Fibroblast of gingiva (primary cell): ENCODE data around the gene PRDM16.

Experiments used
- DNase-seq: peaks from one replicate; pipeline ENCODE4 v3.0.0-alpha.2; 2011; ENCODE audit warnings: low read depth

Gene PRDM16

DNA sequence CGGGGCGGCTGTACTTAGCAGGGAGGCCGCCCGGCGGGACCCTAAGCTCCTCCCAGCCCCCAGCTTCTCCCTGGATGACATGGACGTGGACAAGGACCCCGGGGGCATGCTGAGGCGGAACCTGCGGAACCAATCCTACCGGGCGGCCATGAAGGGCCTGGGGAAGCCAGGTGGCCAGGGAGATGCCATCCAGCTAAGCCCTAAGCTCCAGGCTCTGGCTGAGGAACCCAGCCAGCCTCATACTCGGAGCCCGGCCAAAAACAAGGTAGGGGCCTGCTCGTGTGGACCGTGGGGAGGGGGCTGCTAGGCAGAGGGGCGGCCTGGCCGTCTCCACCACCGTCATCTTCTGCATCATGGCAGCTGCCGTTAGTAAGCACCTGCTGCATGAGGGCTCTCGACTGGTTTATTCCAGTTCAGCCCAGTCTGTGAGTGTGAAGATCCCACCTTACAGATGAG, 394.4 kb downstream of the PRDM16 start:
- DNase-seq: no peak

DNA sequence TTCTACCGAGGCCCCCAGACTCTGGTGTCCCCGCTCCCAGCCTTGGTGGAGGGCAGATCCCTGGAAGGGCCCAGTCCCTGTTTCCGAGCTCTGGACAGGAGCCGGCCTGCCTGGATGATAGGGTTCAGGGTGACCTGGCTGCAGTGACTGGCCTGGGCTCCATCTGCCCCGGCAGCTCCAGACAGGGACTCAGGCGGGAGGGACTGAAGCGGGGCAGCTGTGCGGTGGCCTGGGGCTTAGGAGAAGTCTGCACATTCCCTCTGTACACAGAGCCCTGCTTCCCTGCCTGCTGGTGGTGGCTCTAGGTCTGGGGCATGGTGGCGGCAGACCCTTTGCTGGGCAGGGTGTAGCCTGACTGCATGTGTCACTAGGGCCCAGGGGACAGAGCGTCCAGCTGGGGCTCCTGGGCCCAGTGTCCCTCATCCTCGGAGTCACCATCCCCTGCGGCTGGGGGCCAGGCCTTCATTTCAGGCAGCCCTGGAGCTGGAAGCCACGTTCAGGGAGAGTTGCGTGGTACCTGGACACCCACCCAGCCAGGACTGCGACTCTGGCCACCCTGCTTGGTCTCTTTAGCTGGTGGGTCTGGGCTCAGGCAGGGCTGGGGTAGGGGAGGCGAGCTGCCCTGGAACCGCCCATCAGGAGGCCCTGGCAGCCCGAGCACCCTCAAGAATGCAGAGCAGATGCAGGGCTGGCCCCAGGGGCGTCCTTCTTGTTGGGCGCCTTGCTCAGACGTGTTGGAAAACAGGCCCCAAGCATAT, 395.1 kb downstream of the PRDM16 start:
- DNase-seq: no peak

DNA sequence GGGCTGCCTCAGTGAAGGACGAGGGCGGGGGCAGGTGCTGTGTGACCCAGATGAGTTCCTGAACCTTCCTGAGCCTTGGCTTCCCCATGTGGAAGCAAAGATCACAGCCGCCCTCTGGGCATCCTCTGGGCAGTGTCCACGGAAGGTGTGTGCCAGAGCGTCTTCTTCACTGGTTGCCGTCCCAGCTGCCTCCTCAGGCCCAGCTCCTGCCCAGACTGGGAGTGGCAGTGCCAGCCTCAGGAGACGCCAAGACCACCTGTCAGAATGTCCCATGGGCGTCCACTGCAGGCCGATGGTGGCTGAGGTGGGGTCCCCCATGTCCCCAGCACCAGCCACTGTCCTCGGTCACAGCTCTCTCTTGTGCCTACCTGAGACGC, 395.6 kb downstream of the PRDM16 start:
- no peak for DNase-seq

DNA sequence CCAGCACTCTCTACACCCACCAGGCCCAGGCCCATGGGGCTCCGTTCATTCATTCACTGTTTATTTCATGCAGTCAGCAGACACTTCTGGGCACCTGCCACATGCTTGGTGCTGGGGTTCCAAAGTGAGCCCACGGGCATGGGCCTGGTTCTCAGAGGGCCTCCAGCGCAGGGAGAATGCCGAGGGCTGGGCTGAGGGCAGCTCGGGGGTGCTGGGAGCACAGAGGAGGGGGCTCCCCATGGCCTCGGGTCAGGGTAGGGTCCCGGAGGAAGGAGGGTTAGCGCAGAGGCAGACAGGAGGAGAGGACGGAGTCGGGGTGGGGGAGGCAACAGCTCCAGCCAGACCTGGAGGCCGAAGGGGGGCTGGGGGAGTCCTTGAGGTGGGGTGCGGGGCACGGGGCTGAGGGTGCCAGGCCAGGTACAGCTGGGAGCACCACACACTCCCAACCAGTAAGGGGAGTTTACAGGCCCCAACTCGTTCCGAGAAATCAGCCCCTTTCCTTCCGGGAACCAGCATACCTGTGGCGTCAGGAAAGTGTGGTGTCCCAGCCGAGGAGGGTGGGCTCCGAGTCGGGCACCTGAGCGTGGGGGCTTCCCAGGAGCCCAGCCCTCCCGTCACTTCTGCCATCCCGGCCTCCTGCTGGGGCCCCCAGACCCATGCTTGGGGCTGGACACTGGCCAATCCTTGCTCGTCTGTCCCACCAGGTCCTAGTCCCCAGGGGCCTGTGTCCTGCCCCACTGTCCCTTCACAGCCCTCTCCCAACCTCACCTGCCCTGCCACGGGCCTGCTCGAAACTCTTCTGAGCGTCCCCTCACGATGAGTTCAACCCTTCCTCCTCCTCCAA, 396.3 kb downstream of the PRDM16 start:
- DNase-seq: no peak

DNA sequence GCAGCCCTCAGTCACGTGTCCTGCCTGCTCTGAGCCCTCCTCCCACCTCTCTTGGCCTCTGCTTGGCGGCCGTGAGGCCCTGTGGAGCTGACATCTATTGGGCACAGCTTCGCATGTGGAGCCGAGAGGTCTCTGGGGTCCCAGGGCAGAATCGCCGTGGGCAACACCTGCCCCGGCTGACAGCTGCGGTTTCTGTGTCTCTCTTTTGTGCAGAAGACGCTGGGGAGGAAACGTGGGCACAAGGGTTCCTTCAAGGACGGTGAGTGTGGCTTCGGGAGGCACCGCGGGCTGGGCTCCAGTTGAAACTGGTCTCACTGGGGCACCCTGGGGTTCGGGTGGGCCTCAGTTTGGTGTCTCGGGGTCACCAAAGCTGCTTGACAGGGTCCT, 396.9 kb downstream of the PRDM16 start:
- no peak for DNase-seq

DNA sequence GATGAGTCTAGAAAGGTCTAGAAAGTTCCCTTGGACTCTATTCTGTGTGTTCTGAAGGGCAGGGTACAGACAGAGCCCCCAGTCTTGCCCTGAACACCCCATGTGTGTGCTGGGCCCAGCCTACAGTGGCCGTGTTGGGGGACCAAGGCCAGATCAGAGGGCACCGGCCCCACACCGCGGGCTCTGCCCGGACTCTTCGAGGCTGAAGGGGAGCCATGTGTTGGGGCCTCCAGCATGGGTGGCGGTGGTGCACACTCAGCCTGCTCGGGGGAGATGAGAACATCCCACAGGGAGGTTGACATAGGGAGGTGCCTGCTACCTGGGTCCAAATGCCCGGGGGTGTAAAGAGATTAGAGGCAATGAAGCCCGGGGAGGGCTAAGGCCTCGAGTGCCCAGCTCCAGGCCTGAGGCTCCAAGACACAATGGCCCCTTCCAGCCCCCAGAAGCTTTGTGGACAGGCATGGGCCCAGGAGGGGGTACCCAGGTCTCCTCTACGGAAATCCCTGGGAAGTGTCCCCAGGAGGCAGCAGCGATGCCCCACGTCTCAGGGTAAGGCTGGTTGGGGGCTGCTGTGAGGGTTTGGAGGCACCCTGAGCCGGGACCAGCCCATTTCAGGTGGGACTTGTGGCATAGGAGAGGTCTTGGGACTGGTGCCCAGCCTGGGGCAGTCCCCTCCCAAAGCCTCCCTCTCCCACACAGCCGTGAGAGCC, 397.5 kb downstream of the PRDM16 start:
- no peak for DNase-seq

DNA sequence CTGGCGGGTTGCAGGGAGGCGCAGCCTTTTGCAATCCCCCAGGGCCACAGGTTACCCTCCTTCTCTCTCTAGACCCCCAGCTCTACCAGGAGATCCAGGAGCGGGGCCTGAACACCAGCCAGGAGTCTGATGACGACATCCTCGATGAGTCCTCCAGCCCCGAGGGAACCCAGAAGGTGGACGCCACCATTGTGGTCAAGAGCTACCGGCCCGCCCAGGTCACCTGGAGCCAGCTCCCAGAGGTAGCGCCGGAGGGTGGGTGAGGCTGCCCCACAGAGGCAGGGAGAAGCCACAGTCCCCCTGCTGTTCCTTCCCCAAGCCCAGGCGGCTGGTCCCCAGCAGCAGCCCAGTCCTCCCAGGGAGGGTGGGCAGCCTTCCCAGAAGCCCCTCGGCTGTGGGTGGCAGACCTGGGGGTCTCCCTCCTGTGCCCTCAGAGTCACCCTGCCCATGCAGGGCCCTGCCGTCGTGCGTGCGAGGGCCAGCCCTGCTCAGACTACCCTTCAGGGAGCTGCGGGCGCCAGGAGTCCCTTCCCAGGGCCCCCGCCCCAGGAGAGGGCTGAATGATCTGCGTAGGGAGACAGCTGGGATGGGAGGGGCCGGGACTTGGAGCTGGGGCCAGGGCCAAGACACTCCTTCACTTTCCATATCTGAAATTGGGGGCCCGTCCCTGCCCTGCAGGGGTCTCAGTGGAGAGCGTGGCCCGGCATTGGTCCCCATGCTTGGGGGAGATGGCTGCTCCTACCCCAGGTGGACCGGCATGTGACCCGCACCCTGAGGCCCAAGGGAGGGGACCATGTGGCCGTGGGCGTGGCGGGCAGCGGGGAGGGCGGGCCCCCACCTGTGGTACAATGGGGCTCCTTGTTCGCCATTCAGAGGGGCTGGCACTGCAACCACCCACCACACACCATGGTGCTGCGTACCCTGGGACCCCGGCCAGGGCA, 398.4 kb downstream of the PRDM16 start:
- no peak for DNase-seq

DNA sequence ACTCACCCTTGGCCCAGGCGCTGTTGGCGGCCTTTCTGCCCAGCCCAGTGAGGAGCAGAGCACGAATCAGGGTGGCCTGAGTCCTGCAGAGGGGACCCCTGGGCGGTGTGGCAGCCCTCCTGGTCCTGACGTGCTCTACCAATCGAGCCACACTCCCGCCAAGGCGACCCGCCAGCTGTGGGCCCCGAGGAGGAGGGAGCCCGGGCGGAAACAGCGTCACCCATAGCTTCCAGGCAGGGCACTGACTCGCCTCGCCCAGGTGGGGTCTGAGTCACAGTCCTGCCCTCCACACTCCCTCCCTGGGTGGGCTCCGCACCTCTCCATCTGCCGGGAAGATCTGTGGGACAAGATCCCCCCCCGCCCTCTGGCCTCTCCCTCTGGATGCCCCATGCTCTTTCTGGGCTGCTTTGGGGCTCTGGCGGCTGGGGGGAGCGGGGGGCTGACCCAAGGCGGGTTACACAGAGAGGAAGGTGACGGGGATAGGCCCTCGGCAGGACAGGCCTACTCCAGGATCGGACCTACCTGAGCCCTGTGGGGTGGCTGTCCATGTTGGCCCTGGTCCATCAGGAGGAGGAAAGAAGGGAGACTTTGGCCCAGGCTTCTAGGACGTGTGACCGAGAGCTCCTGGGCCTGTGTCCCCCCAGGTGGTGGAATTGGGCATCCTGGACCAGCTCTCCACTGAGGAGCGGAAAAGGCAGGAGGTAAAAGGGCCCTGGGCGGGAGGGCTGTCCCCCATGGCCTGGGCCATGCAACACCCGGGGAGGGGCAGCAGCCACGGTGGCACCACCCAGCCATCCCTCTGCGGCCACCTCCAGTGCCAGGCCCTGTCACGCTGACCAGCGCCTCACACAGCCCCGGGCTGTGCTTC, 399.5 kb downstream of the PRDM16 start:
- DNase-seq: no peak

DNA sequence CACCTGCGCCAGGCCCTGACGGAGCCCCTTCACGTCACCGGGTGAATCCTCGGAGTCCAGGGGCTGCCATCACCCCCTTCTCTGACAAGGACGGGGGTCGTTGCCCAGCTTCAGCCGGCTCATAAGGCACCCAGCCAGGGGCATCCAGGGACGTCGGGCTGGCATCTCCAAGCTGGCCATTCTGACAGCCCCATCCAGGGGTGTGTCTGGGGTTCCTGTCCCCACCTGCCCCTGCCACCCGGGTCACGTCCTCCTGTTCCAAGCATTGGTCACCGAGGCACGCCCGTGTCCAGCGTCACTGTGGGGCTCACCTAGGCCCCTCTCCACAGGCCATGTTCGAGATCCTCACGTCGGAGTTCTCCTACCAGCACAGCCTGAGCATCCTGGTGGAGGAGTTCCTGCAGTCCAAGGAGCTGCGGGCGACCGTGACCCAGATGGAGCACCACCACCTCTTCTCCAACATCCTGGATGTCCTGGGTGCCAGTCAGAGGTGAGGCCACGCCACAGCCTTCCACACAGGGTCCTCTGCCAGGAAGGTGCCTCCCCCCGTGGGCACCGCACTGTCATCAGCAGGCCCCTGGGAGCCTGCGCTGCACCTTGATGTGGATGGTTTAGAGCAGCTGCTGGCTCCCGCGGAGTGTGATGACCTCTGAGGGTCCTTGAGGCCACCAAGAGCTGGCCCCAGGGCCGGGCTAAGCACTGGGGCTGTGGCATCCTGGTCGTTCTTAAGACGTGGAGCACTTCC, 400.3 kb downstream of the PRDM16 start:
- no peak for DNase-seq

DNA sequence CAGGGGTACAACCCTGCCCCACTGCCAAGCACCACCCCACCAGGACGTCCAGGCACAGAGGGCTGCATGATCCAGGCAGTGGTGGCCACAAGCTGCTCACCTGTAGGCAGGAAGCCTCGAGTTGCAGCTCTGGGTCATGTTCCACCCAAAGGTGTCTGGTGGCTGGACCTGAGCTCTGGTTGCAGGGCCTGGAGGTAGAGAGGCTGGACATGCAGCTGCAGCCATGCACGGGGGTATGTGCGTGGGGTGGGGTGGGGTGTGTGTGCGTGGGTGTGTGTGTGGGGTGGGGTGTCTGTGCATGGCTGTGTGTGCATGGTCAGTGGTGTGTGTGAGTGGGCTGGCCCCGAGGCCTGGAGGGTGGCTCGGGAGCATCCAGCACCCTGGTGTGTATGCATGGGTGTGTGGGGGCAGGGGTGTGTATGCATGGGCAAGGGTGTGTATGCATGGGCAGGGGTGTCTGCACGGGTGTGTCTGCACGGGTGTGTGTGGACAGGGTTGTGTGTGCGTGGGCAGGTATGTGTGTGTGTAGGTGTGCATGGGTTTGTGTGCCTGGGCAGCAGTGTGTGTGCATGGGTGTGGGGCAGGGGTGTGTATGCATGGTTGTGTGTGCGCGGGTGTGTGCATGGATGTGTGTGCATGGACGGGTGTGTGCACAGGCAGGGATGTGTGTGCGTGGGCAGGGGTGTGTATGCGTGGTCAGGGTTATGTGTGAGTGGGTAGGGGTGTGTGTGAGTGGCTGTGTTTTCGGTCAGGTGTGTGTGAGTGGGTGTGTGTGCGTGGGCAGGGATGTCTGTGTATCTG, 401.0 kb downstream of the PRDM16 start:
- DNase-seq: no peak

DNA sequence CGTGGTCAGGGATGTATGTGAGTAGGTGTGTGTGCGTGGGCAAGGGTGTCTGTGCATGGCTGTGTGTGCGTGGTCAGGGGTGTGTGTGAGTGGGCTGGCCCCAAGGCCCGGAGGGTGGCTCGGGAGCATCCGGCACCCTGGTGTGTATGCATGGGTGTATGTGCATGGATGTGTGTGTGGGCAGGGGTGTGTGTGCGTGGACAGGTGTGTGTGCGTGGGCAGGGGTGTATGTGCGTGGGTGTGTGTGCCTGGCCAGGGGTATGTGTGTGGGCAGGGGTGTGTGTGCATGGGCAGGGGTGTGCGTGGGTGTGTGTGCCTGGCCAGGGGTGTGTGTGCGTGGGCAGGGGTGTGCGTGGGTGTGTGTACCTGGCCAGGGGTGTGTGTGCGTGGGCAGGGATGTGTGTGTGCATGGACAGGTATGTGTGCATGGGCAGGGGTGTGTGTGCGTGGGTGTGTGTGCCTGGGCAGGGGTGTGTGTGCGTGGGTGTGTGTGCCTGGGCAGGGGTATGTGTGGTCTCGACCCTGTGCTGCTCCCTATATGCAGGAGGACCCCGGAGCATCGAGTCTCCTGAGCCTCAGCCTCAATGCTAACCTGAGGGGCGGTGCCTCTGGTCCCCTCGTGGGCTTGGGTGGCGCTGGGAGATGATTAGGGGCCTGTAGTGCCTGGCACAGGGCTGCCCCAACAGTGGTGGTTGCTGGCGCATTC, 401.8 kb downstream of the PRDM16 start:
- no peak for DNase-seq

DNA sequence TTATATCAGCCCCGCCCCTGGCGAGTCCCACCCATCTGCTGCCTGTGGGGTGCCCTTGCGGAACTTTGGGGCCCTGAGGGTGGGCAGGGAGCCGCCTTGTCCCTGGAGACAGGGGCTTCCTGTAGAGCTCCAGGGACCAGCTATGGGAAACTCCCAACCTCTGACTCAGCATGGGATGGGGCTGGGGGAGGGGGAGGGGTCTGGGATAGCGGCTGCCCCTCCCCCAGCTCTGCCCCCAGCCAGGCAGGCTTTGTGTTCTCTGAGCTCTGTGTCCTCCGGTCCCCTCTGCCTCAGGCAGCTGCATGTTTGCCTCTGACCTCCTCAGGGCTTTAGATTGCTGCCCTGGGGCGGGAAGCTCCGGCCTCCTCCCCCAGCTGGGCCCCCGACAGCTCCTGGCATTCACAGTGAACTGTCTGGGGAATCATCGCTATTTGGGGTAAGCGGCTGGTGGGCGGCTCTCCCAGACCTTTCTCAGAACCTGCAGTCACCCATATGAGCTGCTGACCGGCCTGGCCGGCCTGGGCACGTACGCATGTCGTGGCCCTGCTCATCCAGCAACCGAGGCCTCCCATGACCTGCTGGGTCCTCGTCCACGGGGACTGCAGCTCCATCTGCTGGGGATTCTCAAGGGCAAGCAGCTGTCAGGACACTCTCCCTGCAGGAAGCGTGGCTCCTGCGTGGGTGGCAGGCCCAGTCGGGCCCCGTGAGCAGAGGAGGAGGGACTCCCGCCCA, 402.5 kb downstream of the PRDM16 start:
- peak; percentile 17 for DNase-seq

DNA sequence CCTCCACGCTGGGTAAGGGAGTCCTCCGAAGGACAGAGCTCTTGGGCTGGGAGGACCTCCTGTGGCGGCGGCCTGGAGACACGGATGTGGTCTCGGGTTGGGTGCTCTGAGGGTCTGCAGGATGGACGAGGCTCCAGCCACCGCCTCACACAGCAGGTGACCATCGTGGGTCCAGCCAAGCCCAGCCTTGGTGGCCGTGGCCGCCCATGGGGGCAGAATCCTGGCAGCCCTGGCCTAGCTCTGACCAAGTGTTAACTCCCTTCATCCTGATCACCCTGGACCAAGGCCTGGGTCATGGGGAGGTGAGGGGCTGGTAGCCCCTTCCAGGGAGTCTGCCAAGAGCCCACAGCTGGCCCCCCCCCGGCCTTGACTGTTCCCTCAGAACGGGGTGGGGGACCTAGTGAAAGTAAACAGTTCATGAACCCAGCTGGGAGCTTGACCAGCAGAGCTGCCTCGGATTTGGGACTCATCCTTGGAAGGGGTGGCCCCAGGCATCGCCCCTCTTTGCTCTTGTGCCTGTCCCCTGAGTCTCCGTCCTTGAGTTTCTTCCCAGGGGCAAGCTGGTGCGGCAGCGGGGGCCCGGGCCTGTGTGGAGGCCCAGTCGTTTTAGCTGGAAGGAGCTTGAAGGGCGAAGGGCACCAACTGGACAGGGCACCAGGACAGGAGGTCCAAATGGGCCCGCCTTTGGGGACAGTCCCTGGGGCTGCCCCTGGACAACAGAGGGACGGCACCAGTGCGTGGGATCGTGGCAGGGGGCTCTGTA, 403.3 kb downstream of the PRDM16 start:
- no peak for DNase-seq

DNA sequence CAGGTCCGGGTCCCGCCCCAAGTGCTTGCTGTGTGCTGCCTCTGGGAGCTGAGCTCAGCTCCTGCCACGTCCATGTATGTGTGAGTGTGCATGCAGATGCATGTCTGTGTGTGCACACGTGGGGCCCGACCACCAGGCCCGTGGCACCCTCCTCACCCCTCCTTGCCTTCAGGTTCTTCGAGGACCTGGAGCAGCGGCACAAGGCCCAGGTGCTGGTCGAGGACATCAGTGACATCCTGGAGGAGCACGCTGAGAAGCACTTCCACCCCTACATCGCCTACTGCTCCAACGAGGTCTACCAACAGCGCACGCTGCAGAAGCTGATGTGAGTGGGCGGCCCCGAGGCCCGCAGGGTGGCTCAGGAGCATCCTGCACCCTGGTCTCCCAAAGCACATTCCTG, 403.9 kb downstream of the PRDM16 start:
- DNase-seq: no peak

DNA sequence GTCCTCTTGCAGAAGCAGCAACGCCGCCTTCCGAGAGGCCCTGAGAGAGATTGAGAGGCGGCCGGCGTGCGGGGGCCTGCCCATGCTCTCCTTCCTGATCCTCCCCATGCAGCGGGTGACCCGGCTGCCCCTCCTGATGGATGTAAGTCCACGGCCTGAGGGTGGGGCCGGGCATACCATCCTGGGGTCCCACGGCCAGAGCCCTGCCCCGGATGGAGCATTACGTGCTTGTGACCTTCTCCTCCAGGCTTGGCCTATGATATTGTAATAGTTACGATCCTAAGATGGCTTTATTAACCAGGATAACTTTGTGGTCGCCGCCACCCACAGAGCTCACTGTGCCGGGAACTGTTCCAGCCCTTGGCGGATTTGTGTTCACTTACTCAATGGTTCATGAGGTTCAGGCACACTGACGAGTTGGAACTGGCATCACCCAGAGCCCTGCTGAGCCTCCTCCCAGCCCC, 404.4 kb downstream of the PRDM16 start:
- DNase-seq: peak; percentile 86

DNA sequence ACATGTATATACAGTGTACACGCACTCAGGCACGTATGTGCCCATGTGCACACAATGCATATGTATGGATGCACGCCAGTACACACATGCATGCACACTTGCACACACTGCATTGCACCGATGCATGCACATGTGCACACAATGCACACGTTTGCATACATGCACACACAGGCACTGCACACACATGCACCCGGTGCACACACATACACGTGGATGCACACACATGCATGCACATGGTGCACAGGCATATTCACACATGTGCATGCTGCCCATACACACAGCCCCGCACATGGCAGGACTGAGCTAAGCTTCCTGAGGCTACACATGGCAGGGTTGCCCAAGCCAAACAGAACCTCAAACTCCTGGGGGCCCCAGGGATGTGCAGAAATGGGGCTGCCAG, 405.0 kb downstream of the PRDM16 start:
- DNase-seq: no peak

DNA sequence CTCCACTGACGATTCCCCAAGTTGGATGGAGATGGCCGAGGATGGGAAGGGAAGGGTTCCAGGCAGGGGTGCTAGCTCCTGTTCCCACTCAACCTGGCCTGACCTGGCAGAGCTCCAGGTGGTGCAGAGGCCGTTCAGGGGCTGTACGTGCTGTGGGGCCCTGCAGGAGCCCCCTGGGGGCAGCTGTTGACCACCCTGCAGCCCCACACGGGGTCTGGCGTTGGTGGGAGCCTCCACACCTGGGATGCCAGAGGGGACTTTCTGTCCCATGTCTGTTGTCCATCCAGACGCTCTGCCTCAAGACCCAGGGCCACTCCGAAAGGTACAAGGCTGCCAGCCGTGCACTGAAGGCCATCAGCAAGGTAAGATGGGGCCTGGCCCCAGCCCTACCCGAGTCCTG, 405.4 kb downstream of the PRDM16 start:
- DNase-seq: no peak
